SK-N-SH (cell line): ENCODE data around the gene SRGAP3. TPM values are rescaled to one million over a fixed set of nuclear protein-coding genes. Genes with fewer than 3 reads are reported as not detected.

ENCODE experiments used
- CTCF ChIA-PET: fragments of 300-600, 350-600 bp; formaldehyde crosslinking; extraction: SDS; loops from one replicate; lab custom pipeline; 2021; lab: Yijun Ruan, JAX
- POLR2A ChIA-PET: fragments of 350-600 bp; sonication (Branson Sonifier 250); formaldehyde crosslinking; extraction: SDS; loops from one replicate; lab custom pipeline; 2020; ENCODE audit warnings: antibody characterized with exemption, inconsistent platforms; lab: Yijun Ruan, JAX
- DNase-seq: peaks from one replicate; pipeline ENCODE4 v3.0.0; 2012
- H2AFZ ChIP-seq: fragments of 200-600 bp; sonication (generic); 2 replicates; pipeline ENCODE4 v1.8.1; 2016; ENCODE audit warnings: antibody characterized with exemption, mild to moderate bottlenecking, low read depth
- H3F3A ChIP-seq: fragments of 200-600 bp; sonication (generic); replicated peaks from 2 replicates; pipeline ENCODE3; 2016; ENCODE audit warnings: antibody characterized with exemption, mild to moderate bottlenecking; ENCODE audit not compliant: insufficient read depth
- H3K27ac ChIP-seq, 2 experiments: fragments of 200-500 bp in 1 of 2; fragments of 200-600 bp in 1 of 2; sonication (Bioruptor generic) in 1 of 2; sonication (generic), shearing (Covaris generic) in 1 of 2; 2 replicates each; pipeline versions ENCODE4 v1.5.1 to v1.6.1; 2014 to 2016; ENCODE audit warnings: low read depth in 2 of 2, inconsistent platforms in 1 of 2, low read length in 1 of 2, mild to moderate bottlenecking in 1 of 2, mixed read lengths in 1 of 2
- H3K27me3 ChIP-seq: fragments of 200-600 bp; sonication (generic), shearing (Covaris generic); 2 replicates; pipeline ENCODE4 v1.6.1; 2016; ENCODE audit warnings: mixed run types; ENCODE audit not compliant: insufficient read depth
- H3K36me3 ChIP-seq, 2 experiments: fragments of 200-500 bp in 1 of 2; fragments of 200-600 bp in 1 of 2; sonication (Bioruptor generic) in 1 of 2; sonication (generic) in 1 of 2; replicated peaks in 1 of 2; 2 replicates each; pipeline versions ENCODE3 to v1.5.1; 2014 to 2016; ENCODE audit warnings: low read length in 1 of 2, mild to moderate bottlenecking in 1 of 2; ENCODE audit not compliant: insufficient read depth in 2 of 2, control insufficient read depth in 1 of 2
- H3K4me1 ChIP-seq, 2 experiments: fragments of 200-500 bp in 1 of 2; fragments of 200-600 bp in 1 of 2; sonication (Bioruptor generic) in 1 of 2; sonication (generic), shearing (Covaris generic) in 1 of 2; 2 replicates each; pipeline versions ENCODE4 v1.5.1 to v1.6.1; 2014 to 2016; ENCODE audit warnings: low read depth in 1 of 2, low read length in 1 of 2, mixed run types in 1 of 2; ENCODE audit not compliant: insufficient read depth in 2 of 2, control insufficient read depth in 1 of 2
- H3K4me2 ChIP-seq: fragments of 200-600 bp; sonication (generic), shearing (Covaris generic); 2 replicates; pipeline ENCODE4 v1.6.1; 2017; ENCODE audit warnings: mixed run types
- H3K4me3 ChIP-seq, 2 experiments: fragments of 200-500 bp in 1 of 2; fragments of 200-600 bp in 1 of 2; sonication (Bioruptor generic) in 1 of 2; sonication (generic), shearing (Covaris generic) in 1 of 2; 2 replicates each; pipeline versions ENCODE4 v1.5.1 to v1.8.1; 2014 to 2016; ENCODE audit warnings: low read depth in 2 of 2, inconsistent platforms in 1 of 2, low read length in 1 of 2, mild to moderate bottlenecking in 1 of 2, mixed read lengths in 1 of 2, moderate library complexity in 1 of 2
- H3K79me2 ChIP-seq: fragments of 200-600 bp; sonication (generic); 2 replicates; pipeline ENCODE4 v1.8.1; 2017; ENCODE audit warnings: mild to moderate bottlenecking; ENCODE audit not compliant: insufficient read depth
- H3K9ac ChIP-seq: fragments of 200-600 bp; sonication (generic); 2 replicates; pipeline ENCODE4 v1.6.1; 2017; ENCODE audit warnings: mixed run types
- H3K9me2 ChIP-seq: fragments of 200-600 bp; sonication (generic); 2 replicates; pipeline ENCODE4 v1.6.1; 2017; ENCODE audit warnings: mixed run types
- H3K9me3 ChIP-seq: fragments of 200-600 bp; sonication (generic); 2 replicates; pipeline ENCODE4 v1.6.1; 2017; ENCODE audit warnings: mixed run types, mild to moderate bottlenecking, moderate library complexity
- H4K20me1 ChIP-seq: fragments of 200-600 bp; sonication (generic); 2 replicates; pipeline ENCODE4 v1.6.1; 2017; ENCODE audit warnings: mild to moderate bottlenecking, mixed run types; ENCODE audit not compliant: insufficient read depth
- CHD2 ChIP-seq: fragments of 150-350 bp; IDR thresholded peaks from 2 replicates; pipeline ENCODE4 v1.6.1; 2018; ENCODE audit warnings: low read length; ENCODE audit not compliant: partially characterized antibody
- FOSL2 ChIP-seq: IDR thresholded peaks from 2 replicates; pipeline ENCODE4 v1.4.0; 2012; ENCODE audit warnings: low read depth, mild to moderate bottlenecking, moderate library complexity, borderline replicate concordance
- FOXJ3 ChIP-seq: sonication (generic); formaldehyde crosslinking; IDR thresholded peaks from 2 replicates; pipeline ENCODE4 v1.5.1; 2020; ENCODE audit warnings: mild to moderate bottlenecking, missing genetic modification reagents
- FOXM1 ChIP-seq: IDR thresholded peaks from 2 replicates; pipeline ENCODE4 v1.4.0; 2012; ENCODE audit warnings: low read depth, mild to moderate bottlenecking
- GABPA ChIP-seq: IDR thresholded peaks from 2 replicates; pipeline ENCODE4 v1.4.0; 2012; ENCODE audit warnings: low read depth, mild to moderate bottlenecking
- GATA2 ChIP-seq: sonication (generic); formaldehyde crosslinking; IDR thresholded peaks from 2 replicates; pipeline ENCODE4 v1.5.0; 2020; ENCODE audit warnings: mild to moderate bottlenecking, missing genetic modification reagents
- IRF3 ChIP-seq: fragments of 150-350 bp; IDR thresholded peaks from 2 replicates; pipeline ENCODE4 v1.6.1; 2016; ENCODE audit warnings: mild to moderate bottlenecking, low read depth, low read length
- JUND ChIP-seq: IDR thresholded peaks from 2 replicates; pipeline ENCODE4 v1.4.0; 2012
- MEF2A ChIP-seq: IDR thresholded peaks from 2 replicates; pipeline ENCODE4 v1.4.0; 2012; ENCODE audit warnings: low read depth, borderline replicate concordance
- MXI1 ChIP-seq: IDR thresholded peaks from 2 replicates; pipeline ENCODE4 v1.6.1; 2012; ENCODE audit warnings: mild to moderate bottlenecking, low read depth, low read length, improper control_type of control experiment
- NRF1 ChIP-seq: IDR thresholded peaks from 2 replicates; pipeline ENCODE4 v1.6.1; 2012; ENCODE audit warnings: low read depth, mild to moderate bottlenecking, low read length
- PBX3 ChIP-seq: IDR thresholded peaks from 2 replicates; pipeline ENCODE4; 2012
- POLR2AphosphoS5 ChIP-seq: IDR thresholded peaks from 2 replicates; pipeline ENCODE4 v1.6.1; 2012; ENCODE audit warnings: low read depth, low read length
- RAD21 ChIP-seq: IDR thresholded peaks from 2 replicates; pipeline ENCODE4 v1.6.1; 2012; ENCODE audit warnings: mild to moderate bottlenecking, low read length
- RFX5 ChIP-seq: IDR thresholded peaks from 2 replicates; pipeline ENCODE4 v1.6.1; 2012; ENCODE audit warnings: mild to moderate bottlenecking, improper control_type of control experiment, low read length
- RXRA ChIP-seq: IDR thresholded peaks from 2 replicates; pipeline ENCODE4 v1.4.0; 2012; ENCODE audit warnings: low read depth, mild to moderate bottlenecking, borderline replicate concordance
- USF2 ChIP-seq: fragments of 150-350 bp; IDR thresholded peaks from 2 replicates; pipeline ENCODE4 v1.6.1; 2017; ENCODE audit warnings: antibody characterized with exemption, low read length, low read depth, borderline replicate concordance
- WGBS: methylation state at CpG from one replicate; pipeline ENCODE4 v1.1.6; 2017; ENCODE audit warnings: low lambda C conversion rate; 5-methylcytosine and 5-hydroxymethylcytosine counted together
- polyA plus RNA-seq, 3 experiments: library from polyadenylated mRNA; depleted of rRNA; stranded (reverse); fragments of >200 nt; gene quantifications; 2 replicates each; pipeline ENCODE4 v1.2.3, GENCODE V29; 2012

The SRGAP3 gene
- polyA plus RNA-seq, 1 of the 3 experiments (the other 2 are of a cell fraction): 2.8 TPM

DNA sequence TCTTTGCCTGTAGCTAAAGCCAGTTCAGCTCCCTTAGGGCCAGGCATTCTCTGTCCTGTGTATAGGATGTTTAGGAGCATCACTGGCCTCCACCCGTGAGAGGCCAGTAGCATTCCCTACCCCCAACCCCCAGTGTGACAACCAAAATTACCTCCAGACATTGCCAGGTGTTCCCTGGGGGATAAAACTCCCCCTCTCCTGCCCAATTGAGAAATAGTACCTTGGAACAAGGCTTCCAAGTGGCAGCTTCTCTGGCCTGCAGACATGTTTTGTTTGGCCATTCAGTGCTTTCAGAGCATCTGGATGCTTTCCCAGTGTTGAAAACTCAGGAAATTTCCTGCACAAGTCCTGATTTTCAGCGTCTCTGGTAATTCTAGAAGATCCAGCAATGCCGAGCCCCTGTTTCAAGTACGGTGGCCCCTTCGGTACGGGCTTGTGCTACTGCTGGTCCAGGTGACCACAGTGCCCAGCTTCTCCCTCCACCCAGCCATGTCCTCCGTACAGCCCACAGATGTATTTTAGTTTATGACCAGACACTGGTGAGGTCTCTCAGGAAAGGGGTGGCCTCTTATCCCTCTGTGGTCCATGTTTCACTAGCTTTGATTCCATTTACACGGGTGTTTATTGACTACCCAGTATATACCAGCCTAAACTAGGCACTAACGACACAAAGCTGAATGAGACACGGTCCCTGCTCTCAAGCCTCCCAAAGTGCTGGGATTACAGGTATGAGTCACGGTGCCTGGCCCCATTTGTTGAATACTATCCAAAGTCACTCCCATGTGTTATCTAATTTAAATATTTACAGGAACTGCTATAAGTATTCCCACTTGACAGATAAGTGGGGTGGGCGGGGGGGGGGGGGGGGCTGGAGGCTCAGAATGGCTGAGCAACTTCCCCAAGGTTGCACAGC, 160.7 kb downstream of the SRGAP3 start:
- CTCF ChIA-PET: interaction anchor here (0.9 to 1.0 kb wide), 2 partner anchors 21 to 160 kb away, joined by 3 read pairs; partner anchors contain the start of gene SRGAP3

More for the DNA sequence above, 160.7 kb downstream of the SRGAP3 start:
- no peaks in the 10 kb centered on the region for H3K27me3 ChIP-seq
- H2AFZ ChIP-seq: no peak overlapping the region
- peaks cover 0 to 5% of the 10 kb centered on the region in 2 experiments; a peak in 1 of 4 replicates for H3K4me1 ChIP-seq
- no peak for TF ChIP-seq IRF3
- no peak for TF ChIP-seq USF2
- no peak for TF ChIP-seq FOXJ3 (CRISPR knock-in tag)
- no peak for TF ChIP-seq GATA2 (CRISPR knock-in tag)
- no peak for TF ChIP-seq RXRA
- no peak for TF ChIP-seq MEF2A
- TF ChIP-seq RFX5: no peak
- no peak for TF ChIP-seq GABPA
- TF ChIP-seq RAD21: no peak
- no peak for TF ChIP-seq POLR2AphosphoS5
- TF ChIP-seq FOXM1: no peak
- TF ChIP-seq JUND: no peak
- TF ChIP-seq CHD2: no peak
- no peak for TF ChIP-seq NRF1
- TF ChIP-seq FOSL2: no peak
- no peak for TF ChIP-seq PBX3
- no peak for TF ChIP-seq MXI1
- H3K79me2 ChIP-seq: no peaks in the 10 kb centered on the region
- no peak overlapping the region for H3K4me3 ChIP-seq
- no peaks in the 10 kb centered on the region for H3K9me3 ChIP-seq
- DNase-seq: no peak
- H4K20me1 ChIP-seq: no peaks in the 10 kb centered on the region
- H3K4me2 ChIP-seq: no peak overlapping the region
- H3F3A ChIP-seq: no peaks in the 10 kb centered on the region
- 65% methylated on average over 12 of the region's 12 CpGs for WGBS
- no peaks in the 10 kb centered on the region for H3K36me3 ChIP-seq
- H3K9me2 ChIP-seq: no peaks in the 10 kb centered on the region
- POLR2A ChIA-PET: no interaction called here
- H3K27ac ChIP-seq: no peak overlapping the region
- H3K9ac ChIP-seq: no peak overlapping the region
